ENCODE measurements around the gene MPRIP. TPM values are rescaled to one million over a fixed set of nuclear protein-coding genes. Genes with fewer than 3 reads are reported as not detected.

MPRIP gene
- total and polyA plus RNA-seq, 2 of the 13 experiments (the other 11 are each of a cell fraction or from before 2014, with no cell fraction given) = 50.2 to 52.4 TPM

GRCh38 chr17:17041018-17041521 is 1.2 kb upstream of the MPRIP start (continued):
- no peak for TF ChIP-seq KIAA2018 (CRISPR knock-in tag; IDR thresholded peaks at IDR 0.05; ENCODE audit: borderline replicate concordance)
- TF ChIP-seq GMEB2 (CRISPR knock-in tag; IDR thresholded peaks at IDR 0.05; ENCODE audit: low read depth) = no peak
- TF ChIP-seq ELF3 (CRISPR knock-in tag; IDR thresholded peaks at IDR 0.05) = no peak
- TF ChIP-seq FOXK1 (CRISPR knock-in tag; IDR thresholded peaks at IDR 0.05; ENCODE audit: borderline replicate concordance, low read depth) = no peak
- no peak for TF ChIP-seq KLF16 (CRISPR knock-in tag; IDR thresholded peaks at IDR 0.05)
- TF ChIP-seq ZNF280D (CRISPR knock-in tag; IDR thresholded peaks at IDR 0.05) = no peak
- no peak for TF ChIP-seq ONECUT2 (CRISPR knock-in tag; IDR thresholded peaks at IDR 0.05)
- no peak for TF ChIP-seq ZNF513 (CRISPR knock-in tag; conservative IDR thresholded peaks at IDR 0.05)
- no peak for TF ChIP-seq GMEB1 (CRISPR knock-in tag; IDR thresholded peaks at IDR 0.05; ENCODE audit: borderline replicate concordance)
- no peak for TF ChIP-seq BORCS8-MEF2B (CRISPR knock-in tag; IDR thresholded peaks at IDR 0.05)
- TF ChIP-seq HOXA5 (CRISPR knock-in tag; IDR thresholded peaks at IDR 0.05) = no peak
- no peak for TF ChIP-seq ZNF670 (CRISPR knock-in tag; IDR thresholded peaks at IDR 0.05; ENCODE audit: borderline replicate concordance)
